OCI-M2 (cell line): ENCODE measurements around the gene GRK5.
"Not testable (repeated sequence)": the region's sequence is repeated elsewhere in the genome, so short reads cannot be mapped to it uniquely, and the experiment has no call there.

ENCODE experiments used
- DNase-seq: peaks from one replicate; lab custom pipeline; 2025; ENCODE audit not compliant: unreplicated experiment; lab: John Stamatoyannopoulos, UW

Gene GRK5

GRCh38 chr10:119451300-119451896 lies 244.0 kb downstream of the GRK5 start:
- no peak for DNase-seq

DNA sequence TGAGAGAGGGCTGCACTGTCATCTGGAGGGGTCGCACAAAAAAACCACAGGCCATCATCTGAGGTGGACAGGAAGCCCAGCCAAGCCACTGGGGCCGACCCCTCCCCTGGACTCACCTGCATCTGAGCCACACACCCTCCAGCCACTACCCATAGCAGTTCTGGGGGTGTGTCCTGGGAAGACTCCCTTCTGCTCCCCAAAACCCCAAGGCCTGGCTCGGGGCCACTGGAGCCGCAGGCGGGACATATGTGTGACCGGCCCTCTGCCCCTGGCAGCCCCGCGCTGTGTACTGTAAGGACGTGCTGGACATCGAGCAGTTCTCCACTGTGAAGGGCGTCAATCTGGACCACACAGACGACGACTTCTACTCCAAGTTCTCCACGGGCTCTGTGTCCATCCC lies 245.0 kb downstream of the GRK5 start:
- no peak for DNase-seq

DNA sequence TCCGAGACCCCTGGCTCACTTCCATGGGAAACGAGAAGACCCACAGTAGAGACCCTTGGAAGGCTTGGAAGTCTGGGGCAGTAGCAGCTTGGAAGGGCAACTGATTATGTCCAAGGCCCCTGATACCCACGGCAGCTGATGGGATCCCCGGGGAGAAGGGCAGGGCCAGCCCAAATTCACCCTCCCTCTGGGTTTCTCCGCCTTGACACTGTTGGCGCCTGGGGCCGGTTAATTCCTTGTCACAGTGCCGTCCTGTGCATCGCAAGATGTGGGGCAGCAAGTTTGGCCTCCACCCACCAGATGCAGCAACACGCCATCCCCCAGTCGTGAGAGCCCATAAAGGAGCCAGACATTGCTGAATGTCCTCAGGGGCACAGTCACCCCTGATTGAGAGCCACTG lies 245.9 kb downstream of the GRK5 start:
- no peak for DNase-seq

DNA sequence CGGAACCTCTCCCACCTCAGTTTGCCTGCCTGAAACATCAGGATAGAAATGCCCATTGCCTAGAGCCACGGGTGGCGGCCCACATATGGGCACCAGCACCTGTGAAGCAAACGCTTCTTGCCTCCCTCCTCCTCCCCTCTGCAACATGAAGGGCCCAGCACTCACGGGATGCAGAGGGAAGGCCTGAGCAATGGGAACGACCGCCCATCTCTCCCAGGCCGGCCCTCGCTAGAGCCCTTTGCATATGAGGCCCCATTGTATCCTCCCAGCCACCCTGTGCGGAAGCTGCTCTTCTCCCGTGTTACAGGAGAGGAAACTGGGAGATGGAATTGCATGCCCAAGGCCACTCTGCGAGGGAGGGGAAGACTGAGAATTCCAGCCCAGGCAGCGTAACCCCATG lies 246.9 kb downstream of the GRK5 start:
- DNase-seq = no peak

DNA sequence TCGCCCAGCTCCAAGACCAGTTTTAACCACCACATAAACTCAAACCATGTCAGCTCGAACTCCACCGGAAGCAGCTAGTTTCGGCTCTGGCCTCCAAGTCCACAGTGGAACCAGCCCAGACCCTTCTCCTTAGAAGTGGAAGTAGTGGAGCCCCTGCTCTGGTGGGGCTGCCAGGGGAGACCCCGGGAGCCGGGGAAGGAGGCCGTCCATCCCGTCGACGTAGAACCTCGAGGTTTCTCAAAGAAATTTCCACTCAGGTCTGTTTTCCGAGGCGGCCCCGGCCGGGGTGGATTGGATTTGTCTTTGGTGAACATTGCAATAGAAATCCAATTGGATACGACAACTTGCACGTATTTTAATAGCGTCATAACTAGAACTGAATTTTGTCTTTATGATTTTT lies 247.6 kb downstream of the GRK5 start:
- no peak for DNase-seq

DNA sequence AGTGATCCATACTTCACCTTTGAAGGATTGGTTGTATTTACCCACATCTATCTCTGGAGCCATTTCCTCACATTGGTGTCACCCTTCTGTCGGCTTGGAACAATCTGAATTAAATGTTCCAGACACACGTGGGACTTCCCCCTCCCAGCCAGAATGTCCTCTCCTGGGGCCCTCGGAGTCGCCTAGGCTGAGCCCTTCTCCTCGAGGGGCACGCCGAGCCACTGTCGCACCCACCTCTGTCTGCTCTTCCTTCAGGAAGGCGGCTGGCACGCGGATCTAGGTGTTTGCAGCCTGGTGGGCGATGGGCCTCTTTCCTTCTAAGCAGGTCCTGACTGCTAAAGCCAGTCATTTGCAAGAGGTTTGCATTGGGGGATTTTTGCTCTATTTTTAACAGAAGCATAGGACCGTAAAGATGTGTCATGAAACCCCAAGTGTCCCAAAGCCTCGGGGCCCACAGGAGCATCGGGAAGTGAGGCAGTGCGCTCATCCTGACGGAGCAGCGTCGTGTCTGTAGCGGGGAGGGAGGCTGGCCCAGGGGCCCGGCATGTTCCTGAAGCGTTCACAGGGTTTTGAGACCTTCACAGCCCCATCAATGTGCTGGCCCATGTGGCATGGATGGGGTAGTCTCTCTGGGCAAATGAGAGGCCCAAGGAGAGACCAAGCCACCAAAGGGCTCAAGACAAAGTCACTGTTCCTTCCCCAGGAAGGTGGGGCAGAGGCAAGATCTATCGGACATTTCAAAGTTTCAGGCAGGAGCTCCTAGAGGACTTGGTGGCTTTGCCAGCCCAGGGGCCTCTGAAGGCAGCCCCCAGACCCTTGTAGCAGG lies 248.5 kb downstream of the GRK5 start:
- DNase-seq = no peak

- DNase-seq = no peak
These were observed 249.1 kb downstream of the GRK5 start for GRCh38 chr10:119456435-119456810.

DNA sequence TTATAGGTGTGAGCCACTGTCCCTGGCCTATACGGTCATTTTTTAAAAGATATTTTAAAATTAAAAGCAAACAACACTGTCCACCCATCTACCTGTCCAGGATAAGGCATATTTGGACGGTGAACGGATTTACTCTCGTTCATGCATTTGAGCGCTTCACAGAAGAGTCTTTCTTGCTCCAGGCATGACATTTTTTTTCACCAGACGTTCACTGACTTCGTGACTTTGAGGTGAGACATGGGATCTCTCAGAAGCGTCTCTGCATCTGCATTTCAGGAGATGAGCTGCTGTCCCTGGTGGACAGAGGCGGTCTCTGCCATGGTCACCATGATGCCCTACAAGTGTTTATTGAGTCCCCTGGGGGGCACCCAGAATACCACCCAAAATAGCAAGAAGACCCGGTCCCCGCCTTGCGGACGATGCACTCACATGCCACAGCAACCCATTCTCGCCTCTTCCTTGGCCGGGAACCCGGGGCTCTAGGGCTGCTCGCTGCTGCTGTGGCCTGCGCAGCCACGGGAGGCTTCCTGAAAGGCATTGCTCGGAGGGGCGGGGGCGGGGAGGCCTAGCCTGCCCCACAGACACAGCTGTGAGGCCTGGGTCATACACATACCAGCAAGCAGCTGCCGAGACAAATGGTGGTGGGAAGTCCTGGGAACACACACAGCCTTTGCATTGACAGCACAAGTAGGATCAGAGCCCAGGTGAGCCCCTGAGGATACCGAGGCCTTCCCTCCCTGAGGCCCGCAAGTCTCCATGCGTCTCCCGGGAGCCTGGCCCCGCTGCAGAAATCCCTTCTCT lies 250.8 kb downstream of the GRK5 start:
- DNase-seq = no peak

GRCh38 chr10:119459681-119460340 lies 252.4 kb downstream of the GRK5 start:
- no peak for DNase-seq

GRCh38 chr10:119460369-119461195 lies 253.2 kb downstream of the GRK5 start:
- DNase-seq = no peak

- no peak for DNase-seq
These were observed 254.0 kb downstream of the GRK5 start for GRCh38 chr10:119461380-119461779.

GRCh38 chr10:119461923-119462322 lies 254.6 kb downstream of the GRK5 start:
- no peak for DNase-seq

DNA sequence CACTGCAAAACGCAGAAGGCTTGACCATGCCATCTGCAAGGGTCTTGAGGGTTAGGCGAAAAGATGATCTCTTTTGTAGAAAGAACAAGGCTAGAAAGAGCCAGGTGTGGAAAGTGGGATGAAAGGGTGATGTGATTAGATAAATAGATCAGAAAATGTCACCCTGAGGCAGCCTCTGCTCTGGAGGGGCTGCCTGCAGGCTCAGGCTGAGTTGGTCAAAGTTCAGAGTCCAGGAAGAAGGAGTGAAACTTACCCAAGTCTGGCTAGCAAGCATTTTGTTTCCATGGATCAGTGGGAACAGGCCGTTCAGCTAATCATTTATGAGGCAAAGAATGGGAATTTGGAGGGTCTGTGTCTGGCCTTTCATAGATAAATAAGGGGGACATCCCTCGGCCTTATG lies 255.4 kb downstream of the GRK5 start:
- no peak for DNase-seq

DNA sequence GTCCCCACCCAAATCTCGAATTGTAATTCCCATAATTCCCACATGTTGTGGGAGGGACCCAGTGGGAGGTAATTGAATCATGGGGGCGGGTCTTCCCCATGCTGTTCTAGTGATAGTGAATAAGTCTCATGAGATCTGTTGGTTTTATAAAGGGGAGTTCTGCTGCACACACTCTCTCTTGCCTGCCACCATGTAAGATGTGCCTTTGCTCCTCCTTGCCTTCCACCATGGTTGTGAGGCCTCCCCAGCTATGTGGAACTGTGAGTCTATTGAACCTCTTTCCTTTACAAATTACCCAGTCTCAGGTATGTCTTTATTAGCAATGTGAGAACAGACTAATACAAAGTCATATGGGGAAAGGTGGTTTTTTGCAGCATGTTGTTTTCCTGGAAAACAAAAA lies 255.8 kb downstream of the GRK5 start:
- not testable (repeated sequence) for DNase-seq

GRCh38 chr10:119465085-119465484 lies 257.7 kb downstream of the GRK5 start:
- no peak for DNase-seq

DNA sequence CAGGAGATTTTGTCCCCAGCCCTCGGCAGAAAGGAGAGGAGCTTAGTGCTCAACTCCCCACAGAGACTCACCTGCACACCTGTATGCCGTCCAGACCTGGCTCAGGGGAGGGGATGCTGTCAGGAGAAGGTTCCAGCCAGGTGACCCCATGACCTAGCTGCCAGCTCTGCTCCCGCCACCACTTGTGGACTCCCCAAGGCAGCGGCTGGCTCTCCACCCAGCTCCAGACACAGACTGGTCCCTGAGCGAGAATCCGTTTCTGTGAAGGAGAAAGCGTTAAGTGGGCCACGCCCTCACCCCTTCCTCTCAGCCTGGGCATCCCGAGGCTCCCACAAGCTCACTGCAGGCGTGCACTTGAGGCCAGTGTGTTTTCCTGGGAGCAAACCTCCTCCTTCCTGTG lies 258.7 kb downstream of the GRK5 start:
- no peak for DNase-seq

DNA sequence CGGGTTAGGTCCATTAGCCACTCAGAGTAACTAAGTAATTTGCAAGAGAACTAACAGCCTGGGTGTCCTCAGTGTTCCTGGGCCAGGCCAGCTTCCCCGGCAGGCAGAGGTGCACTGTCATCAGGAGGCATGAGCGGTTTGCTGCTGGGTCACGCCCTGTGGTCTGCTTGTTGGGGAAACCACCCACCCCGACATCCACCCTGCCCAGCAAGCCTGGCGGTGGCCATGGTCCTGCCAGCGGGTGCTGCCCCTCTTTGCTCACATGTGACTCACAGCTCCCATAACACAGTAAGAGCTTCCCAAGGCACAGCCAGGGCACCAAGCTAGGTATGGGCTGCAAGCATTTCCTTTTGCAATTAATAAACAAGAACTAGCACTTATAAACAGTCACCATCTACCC lies 259.3 kb downstream of the GRK5 start:
- DNase-seq = no peak

DNA sequence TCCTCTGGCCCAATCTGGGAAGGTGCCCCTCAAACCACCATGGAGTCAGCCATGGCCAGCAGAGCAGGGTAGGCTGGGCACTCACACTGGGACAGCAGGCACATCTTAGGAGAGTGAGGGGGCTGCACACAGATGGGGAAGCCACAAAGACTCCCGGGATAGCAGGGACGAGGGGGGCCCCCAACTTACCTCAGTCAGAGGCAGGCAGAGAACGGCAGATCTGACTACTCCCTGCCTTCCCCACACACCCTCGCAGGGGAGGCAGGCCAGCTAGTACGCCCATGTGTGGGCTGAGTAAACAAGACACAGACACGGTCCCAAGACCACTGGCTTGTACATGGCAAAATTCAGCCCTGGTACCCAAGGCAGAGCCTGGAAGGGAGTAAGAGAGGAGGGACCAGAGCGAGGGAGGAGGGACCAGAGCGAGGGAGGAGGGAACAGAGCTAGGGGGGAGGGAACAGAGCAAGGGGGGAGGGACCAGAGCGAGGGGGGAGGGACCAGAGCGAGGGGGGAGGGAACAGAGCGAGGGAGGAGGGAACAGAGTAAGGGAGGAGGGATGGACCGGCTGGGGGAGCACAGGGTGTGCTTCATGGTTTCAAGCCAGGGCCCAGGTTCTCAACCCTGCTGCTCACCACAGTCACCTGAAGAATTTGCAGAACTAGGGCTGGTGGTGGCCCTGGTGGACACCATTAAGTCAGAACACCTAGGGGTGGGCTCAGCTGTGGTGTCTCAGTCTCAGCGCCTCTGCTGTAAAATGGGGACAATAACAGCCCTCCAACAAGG lies 261.4 kb downstream of the GRK5 start:
- no peak for DNase-seq

DNA sequence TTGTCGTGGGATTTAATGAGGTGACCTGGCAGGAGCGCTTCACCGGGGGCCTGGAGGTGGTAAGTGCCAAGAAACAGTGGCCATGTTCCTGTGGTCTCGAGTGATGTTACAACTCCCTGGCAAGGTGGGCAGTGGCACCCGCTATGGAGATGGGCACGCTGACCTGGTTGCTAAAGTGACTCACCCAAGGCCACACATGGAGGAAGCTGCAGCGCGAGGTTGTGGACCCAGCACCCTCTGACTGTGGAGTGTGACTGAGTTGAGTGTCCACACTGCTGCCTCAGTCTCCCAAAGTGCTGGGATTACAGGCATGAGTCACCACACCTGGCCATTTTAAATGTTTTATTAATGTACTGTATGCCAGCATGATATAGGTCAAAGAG lies 261.9 kb downstream of the GRK5 start:
- DNase-seq = no peak

DNA sequence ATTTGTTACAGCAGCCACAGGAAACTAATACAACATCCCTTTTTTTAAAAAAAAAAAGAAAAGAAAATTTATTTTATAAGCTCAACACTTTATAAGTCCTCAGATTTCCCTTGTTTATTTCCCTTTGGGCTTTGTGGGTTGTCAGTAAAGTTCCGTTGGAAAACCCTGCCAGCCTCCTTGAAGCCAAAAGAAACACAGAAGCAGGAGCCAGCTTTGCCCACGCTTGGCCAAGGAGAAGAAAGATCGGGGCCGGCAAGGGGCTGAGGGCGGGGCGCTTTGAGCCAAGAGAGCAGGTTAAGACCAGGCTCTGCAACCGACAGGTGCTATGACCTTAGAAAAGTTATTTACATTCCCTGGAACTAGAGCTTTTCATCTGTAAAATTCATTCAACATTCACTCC lies 262.5 kb downstream of the GRK5 start:
- no peak for DNase-seq
